Suppressor macrophage (primary cell): ENCODE data around the gene SNORC.

Experiments used
- DNase-seq, 4 experiments: peaks; one replicate each; pipeline ENCODE4 v3.0.0-alpha.2; 2020 to 2022

The SNORC gene

DNA sequence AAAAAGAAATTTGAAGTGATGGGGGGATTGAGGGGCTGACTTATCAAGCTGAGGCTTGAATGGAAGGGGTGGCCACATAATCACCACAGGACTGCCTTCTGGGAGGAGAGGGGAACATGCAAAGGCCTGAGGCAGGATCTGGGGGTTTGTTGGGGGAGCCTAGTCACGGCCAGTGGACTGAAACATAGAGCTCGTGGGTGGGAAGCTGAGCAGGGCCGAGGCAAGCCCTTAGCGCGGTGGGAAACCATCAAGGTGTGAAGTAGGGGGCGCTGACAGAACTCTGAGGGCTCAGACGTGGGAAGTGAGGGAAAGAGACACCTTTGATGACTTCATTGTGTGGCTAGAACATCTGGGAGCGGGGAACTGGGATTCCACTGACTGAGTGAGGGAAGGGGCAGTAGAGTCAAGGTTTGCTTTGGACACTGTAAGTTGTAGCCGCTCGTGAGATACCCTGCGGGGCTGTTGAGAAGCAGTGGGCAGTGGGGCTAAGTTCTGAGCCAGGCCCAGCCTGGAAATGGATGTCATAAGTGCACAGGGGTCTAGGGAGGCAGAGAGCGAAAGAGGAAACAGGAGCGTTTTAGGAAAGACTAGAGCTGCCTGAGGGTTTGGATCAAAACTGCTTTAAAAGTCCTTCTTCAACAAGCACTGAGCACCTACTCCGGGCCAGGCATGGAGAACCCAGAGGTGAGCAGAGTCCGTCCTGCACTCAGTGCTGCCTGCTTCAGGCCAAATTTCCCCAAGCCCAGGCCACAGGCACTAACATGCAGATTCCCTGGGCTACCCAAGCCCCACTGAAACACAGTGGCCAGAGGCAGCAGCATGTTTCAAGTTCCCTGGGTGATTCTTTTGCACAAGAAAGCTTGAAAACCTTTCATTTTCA is 686 bp upstream of the SNORC start:
- DNase-seq: no peak

DNA sequence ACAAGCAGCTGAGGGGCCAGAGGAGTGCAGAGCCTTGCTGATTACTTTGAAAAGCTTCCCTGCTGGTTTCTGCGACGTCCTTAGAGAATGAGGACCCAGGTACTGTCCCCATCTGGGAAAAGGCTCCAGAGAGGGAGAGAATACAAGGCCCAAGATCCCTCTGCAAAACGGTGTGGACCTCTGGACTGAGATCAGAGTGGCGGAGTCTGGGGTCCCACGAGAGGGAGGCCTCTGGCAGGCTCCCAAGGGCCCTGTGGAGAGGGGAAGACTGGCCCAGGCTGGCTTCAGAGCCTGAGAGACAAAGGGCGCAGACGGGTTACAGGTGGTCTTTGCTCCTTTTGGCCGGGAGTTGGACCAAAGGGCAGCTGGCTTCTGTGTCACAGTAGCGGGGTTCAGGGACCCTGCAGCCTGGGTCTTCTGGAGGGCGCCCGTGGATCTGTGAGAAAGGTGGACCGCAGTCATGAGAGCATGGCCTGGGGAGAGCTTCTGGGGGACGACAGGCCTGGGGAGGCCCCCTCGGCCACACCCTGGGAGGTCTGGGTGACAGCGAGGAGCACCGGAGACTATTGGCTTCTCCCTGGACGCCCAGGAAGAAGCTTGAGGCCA is 805 bp downstream of the SNORC start:
- DNase-seq: no peak

DNA sequence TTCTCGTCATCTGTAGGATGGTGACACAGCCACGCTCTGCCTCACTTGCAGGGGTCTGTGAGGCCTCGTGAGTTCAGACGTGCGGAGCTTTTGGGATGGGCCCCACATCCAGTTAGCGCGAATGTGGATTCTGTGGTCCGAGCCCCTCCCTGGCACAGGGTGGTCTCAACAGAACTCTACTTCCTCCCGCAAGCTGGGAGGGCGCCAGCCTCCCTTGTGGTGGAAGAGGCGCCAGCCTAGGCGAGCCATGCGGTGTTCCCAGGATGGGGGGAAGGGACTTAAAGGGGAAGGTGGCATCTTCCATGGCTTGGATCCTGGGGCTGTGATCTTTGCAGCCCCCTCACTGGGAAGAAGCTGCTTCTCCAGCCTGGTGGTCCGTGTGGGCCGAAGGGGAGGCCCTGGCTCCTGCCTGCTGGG is 1.4 kb downstream of the SNORC start:
- no peak for DNase-seq

DNA sequence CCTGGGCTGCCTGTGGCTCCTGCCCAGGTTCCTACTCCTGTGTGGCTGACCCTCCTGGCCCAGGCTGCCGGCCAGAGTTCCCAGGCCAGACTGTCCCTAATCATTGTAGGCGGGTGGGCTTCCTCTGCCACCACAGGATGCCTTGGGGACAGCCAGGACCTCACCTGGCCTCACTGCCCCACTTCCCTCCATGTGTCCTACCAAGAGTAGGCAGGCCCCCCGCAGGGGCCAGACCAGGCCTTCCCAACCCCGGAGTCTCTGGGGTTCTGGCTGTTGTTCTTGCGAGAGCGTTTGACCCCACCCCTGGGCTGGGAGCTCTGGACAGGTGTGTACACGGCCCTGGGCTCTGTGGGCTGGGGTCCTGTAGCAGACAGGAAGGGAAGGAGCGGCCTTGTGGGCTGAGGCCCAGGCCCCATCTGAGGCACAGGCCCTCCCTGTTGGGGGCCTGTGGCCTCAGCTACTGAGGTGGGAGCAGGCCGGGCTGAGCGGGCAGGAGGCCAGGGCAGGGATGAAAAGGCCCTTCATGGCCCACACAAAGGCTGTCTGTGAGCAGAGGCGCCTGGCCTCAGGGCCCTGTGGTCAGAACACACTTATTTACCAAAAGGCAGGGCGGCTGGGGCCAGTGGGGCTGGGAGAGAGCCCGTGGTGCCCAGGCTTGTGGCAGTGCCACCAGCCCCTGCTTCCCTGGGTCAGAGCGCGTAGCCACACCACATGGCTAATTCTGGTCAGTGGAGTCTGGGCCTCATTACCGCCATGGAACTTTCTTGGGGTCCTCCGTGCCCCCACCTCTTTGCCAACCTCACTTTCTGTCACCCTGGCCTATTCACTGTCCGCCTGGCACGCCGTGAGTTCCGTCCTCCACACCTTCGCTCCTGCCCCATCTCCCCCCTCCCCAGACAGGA is 2.0 kb downstream of the SNORC start:
- DNase-seq: no peak

DNA sequence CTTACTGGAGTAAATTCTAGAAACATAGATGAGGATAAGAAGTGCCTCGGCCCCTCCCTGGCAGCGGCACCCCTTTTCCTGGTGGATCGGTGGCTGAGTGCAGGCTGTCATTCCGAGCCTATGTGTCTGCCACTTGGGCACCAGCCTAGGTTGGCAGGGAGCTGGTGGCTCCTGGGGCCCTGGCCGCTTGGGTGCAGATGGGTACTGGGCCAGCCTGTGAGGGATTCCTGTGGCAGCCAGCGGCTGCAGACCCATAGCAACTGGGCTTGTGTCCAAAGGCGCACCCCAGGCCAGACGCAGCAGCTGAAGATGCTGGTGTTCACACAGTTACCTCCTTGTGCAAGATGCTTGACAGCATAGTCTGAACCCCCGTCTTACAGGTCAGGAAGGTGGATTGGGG is 2.8 kb downstream of the SNORC start:
- DNase-seq: no peak

DNA sequence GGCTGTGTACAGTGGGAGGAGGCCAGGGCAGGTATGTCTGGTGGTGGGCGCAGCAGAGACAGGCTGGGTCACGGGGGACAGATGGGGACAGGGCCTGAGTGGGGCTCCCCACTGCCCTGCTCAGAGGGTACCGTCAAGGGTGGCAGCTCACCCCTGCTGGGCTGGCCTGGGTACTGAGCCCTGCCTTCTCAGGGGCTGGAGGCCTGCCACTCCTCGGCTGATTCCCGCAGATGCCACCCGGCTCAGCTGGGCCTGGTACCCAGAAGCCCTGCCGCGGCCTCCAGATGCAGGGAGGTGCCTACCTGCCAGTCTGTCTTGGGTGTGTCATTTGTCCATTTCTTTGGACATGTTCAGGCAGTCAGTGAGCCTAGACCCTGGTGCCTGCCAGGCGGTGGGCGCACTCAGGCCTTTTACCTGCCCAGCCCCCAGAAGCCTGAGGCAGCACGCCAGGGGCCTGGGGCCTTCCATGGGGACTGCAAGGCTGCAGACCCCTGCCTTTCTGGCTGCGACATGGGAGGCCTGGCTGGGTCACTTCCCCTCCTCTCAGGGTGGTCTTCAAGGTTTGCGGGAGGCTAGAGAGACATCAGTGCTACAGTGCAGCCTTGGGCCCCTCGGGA is 3.3 kb downstream of the SNORC start:
- no peak for DNase-seq

DNA sequence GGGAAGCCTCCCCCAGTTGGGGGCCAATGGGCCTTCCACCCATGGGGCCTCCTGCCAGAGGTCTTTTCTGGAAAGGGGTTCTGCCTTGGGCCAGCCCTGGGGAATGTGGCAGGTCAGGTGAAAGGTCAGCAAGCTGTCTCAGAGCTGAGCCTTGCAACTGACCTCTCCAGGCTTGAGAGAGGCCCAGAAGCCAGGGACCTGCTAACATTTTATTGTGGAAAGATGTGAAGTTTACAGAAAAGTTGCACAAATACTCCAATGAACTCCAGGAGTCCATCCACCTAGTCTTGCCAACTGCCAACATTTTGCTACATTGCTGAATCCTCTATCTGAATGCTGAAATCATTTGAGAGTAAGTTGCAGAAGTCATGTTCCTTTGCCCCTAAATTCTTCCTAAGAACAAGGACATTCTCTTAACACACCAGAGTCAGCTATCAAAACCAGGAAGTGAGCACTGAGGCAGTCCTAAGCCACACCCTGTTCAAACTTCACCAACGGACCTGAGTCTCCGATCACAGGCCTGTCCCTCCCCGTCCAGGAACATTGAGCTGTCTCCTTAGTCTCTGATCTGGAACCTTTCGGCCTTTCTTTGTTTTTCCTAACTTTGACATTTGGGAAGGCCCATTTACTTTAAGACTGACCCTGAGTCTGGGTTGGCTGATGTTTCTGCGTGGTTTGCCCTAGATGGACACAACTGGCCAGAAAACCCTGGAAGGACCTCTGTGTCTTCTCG is 4.0 kb downstream of the SNORC start:
- DNase-seq: peak; percentile 19 to 62 (median 49)

DNA sequence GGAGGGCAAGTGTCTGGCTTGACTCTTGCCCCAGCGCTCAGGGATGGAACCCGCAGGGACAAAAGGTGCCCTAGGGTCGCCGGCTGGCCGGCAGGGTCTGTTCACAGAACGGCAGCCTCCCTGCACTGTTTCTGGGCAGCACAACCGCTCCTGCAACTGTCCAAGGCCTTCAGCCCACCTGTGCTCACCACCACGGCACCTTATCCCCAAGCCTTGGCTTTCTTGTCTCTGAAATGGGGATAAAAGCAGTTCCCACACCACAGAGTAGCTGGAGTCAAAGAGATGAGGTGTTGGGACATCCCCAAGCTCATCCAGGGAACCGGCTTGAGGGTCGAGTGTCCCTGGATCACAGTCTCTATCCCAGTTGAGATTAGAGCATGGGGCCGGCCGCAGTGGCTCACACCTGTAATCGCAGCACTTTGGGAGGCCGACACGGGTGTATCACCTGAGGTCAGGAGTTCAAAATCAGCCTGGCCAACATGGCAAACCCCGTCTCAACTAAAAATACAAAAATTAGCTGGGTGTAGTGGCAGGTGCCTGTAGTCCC is 4.7 kb downstream of the SNORC start:
- DNase-seq: no peak

DNA sequence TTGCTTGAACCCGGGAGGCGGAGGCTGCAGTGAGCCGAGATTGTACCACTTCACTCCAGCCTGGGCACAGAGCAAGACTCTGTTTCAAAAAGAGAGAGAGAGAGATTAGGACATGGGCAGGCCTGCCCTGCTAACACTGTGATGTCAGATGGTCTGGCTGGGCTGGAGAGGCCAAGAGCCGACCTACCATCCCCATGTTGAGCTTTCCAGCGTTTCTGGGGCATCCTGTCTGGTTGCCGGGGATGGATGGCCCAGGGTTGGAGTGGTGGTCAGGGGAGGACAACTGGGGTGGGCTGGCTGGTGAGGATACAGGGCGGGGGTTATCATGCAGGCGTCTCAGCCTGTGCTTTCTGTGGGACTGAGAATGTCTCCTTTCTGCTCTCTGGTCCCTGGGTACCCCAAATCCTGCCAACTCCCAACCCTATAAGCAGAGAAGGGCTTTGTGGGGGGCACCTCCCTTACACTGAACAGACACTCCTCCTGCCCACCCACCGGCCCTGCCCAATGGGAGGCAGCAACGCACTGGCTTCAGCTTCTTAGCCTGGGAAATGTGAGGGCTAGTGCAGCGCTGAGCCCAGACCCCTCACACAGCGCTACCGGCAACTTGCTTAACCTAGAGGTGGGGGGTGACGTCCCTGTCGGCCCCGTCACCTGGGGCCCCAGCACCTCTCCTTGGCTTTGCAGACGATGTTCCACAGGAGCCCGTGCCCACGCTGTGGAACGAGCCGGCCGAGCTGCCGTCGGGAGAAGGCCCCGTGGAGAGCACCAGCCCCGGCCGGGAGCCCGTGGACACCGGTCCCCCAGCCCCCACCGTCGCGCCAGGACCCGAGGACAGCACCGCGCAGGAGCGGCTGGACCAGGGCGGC is 5.4 kb downstream of the SNORC start:
- no peak for DNase-seq

DNA sequence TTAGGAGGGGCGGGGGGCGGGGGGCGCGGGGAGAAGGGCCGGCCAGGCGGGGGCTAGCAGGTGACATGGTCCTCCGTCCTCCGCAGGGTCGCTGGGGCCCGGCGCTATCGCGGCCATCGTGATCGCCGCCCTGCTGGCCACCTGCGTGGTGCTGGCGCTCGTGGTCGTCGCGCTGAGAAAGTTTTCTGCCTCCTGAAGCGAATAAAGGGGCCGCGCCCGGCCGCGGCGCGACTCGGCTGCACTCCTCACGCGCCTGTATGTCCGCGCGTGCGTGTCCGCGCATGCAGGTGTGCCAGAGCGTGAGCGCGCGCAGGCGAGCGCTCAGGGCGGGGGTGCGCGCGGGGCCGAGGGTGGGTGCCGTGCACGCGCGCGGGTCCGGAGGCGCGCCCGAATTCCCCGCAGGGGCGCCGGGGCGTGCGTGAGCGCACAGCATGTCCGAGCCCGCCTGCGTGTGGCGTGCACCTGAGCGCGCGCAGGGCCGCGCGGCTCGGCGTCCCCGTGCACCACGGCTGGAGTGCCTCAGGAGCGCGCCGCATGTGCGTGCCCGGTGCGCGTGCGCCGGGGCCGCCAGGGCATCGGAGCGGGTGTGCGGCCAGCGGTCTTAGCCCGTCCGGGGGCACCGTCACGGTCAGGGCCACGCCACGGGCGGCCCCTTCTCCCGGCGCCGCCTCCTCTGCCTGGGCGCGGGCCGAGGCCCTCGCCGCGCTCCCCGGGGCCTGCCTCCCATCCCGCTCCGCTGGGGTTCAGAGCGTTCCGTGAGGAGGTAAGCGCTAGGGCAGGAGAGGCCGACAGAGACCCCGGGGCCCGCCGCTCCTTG is 6.3 kb downstream of the SNORC start:
- peak in 2 of 4 experiments; percentile 17 to 39 for DNase-seq

DNA sequence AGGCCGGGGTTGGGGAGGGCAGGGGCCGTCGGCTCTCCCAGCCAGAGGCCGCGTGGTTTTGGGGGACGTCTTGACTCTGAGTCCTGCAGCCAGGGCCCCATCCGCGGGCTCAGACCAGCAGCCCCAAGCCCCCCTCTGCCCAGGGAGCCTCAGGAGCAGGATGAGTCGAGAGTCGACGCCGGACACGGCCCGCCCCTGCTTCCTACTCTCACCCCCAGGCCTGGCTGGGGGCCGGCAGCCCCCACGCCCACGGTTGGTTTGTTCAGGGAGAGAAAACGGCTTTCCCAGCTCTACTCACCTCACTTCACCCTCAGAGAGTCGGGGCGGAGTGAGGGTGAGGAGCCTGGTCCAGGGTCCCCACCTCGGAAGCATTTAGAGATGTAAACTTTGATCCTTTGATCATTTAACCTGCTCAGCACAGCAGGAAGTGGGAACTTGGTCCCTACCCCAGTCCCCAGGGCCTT is 6.9 kb downstream of the SNORC start:
- DNase-seq: no peak

DNA sequence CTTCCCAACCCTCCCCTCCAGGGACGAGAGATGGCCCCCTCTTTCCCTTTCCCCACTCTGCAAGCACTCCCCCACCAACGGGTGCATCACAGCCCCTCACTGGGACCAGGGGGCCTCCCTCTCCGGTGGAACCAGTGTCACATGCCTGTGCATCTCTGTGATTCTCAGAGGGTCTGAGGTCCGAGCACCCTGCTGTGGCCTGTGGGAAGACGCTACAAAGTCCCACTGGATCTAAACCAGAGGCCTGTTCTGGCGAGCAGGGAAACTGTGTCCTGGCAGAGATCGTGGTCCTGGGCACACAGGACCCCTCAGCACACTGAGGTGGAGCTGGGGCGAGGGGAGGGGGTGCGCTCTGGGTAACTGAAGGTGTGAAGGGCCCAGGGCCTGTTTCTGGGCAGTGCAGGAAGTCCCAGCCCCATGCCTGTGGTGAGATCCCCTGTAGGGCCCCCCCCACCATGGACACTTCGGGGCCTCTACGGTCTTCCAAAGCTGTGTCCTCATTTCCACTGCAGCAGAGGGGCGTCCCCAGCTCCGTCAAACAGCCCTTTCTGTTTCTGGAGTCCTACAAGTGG is 8.0 kb downstream of the SNORC start:
- DNase-seq: no peak

DNA sequence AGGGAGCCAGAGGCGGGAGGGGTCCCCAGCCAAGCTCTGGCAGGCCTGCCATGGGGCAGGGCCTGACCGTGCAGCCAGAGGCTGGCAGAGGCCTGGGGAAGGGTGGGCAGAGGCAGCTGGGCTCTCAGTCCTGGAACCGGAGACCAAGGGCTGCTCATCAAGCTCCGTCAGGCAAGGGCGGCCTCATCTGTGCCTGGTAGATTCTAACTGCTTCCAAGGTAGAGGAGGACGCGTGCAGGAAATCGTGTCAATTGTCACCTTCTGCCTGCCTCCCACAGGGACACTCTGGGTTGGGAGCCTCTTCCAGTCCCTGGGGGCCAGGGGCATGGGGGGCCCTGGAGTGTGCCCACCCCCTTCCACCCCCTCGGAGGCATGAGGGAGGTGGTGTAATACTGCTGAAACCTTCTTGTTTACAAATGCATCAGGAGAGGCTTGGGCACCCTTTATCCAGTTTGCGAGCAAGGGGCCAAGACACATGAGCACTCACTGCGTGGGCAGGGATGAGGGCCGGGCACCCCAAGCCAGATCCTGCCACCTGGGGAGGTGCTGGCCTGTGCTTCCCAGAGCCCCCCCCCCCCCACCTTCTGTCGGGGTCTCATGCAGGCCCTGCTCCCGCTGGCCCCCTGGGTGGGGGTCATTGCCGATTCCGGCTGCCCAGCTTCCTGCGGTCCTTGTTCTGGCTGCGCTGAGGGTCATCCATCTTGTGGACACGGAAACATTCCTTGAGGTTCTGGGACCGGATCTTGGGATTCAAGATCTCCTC is 9.0 kb downstream of the SNORC start:
- no peak for DNase-seq

DNA sequence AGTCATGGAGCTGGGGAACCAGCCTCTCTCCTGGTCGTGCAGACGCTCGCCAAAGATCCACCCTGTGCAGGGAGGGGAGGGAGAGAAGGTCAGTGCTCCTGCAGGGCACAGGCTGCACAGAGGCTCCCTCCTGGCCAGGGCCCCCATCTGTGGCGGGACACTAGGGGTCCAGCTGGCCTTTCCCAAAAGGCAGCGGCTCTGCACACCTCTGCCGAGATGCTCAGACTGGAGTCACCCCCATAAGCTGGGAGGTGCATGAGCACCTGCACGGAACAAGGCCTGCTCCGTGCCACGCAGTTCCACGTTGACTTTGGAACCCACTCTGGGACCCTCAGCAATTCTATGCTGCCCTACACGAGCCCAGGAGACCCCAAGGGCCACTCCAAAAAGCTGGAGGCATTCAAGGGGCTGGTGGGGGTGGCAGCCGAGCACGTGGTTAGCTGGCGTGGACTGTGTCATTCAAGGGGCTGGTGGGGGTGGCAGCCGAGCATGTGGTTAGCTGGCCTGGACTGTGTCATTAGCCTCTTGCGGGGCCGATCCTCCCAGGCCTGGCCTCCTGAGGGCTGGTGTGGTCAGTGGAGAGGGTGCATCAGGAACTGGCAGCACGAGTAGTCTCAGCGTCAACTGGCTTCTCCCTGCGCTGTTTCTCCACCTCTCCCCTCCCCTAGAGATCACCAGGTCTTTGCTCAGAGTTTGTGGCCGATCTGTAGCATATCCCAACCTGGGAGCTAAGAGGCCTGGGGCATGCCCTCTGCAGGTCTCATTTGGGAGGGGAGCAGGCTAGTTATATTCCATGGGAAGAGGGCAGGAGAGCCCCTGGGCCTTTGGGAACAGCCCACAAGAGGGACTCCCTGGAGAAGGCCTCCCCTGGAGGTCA is 9.8 kb downstream of the SNORC start:
- no peak for DNase-seq

DNA sequence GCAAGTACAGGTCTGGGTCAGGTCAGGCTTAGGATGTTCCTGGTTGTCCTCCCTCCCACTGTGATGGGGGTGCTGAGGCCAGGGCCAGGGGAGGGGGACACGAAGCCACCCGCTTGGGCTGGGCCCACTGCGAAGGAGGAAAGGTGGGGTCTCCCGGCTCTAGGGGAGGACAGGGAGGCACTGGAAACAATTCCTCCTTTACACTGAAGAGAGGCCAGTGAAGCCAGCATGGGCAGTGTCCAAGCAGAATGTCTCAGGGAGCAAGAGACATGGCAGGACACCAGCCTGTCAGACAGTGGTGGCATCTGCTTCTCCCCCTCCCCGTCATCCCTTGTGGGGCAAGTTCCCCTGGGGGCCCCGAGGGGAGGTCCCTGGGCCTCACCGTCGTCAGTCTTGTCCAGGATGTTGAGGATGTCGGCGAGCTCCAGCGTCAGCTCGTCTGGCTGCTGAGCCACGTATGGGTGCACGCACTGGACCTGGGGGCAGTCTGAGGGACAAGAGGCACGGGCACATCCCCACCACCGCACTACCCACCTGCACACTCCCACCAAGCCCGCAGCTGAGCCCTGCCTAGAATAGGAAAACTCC is 10.8 kb downstream of the SNORC start:
- DNase-seq: no peak

DNA sequence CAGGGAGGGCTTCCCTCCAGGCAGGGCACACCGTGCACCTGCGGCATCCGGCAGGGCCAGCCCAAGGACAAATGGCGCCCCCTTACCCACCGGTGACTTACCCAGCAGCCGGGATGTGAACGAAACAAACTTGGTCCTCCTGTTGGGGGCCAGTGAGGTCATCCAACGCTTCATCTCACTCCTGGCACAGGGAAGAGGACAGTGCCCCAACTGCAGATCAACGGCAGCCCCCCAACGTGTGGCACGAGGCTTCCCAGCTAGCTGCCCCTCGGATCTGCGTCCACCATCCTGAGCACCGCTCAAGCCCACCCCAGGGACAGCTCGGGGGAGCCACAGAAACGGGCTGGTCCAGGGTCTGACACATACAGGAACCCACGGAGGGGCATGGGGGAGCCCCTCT is 12.0 kb downstream of the SNORC start:
- no peak for DNase-seq

DNA sequence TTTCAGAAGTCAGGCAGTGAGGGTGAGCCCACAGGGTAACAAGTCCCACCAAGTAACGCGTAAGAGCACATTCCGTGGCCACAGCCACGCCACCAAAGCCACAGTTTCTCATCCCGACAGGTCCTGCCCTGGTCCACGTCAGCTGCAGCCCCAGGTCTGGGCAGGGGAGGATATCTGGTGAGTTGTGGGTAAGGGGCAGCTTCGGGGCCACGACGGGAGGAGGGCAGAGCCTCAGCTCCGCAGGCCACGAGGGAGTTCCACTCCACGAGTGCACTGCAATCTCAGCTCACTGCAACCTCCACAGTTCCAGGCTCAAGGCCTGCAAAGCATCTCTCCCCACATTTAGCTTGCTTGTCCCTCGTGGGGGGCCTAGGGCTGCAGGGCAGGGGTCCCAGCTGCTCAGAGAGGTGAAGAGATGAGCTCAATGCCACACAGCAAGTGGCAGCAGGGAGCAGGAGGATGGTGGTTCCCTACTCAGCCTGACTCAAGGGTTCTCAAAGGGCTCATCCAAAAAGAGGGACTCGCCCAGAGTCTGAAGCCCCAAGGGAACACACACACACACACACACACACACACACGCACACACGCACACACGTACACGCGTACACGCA is 12.5 kb downstream of the SNORC start:
- DNase-seq: no peak
